Parathyroid adenoma (tissue), 2 donors: Measurements from ENCODE around the gene FGFR2.
A peak's percentile ranks its signal among the peaks of the same experiment; 100 is the strongest.

Source experiments
- H2AFZ ChIP-seq: fragments of 300-600 bp; sonication (generic); one replicate; pipeline ENCODE4 v1.7.0; 2017; ENCODE audit warnings: antibody characterized with exemption, mild to moderate bottlenecking
- H3K27ac ChIP-seq: fragments of 300-600 bp; sonication (generic); one replicate; pipeline ENCODE4 v1.7.0; 2017
- H3K27me3 ChIP-seq: fragments of 300-600 bp; sonication (generic); one replicate; pipeline ENCODE4 v1.7.0; 2017; ENCODE audit warnings: low read length; ENCODE audit not compliant: control insufficient read depth, insufficient read depth
- H3K36me3 ChIP-seq: fragments of 300-600 bp; sonication (generic); one replicate; pipeline ENCODE4 v1.7.0; 2017; ENCODE audit warnings: low read length; ENCODE audit not compliant: control insufficient read depth, insufficient read depth
- H3K4me1 ChIP-seq: fragments of 300-600 bp; sonication (generic); one replicate; pipeline ENCODE4 v1.7.0; 2017; ENCODE audit warnings: control low read depth
- H3K4me2 ChIP-seq: fragments of 300-600 bp; sonication (generic); one replicate; pipeline ENCODE4 v1.7.0; 2017; ENCODE audit warnings: low read length
- H3K4me3 ChIP-seq: fragments of 300-600 bp; sonication (generic); one replicate; pipeline ENCODE4 v1.7.0; 2017; ENCODE audit warnings: low read depth, low read length
- H3K79me2 ChIP-seq: fragments of 300-600 bp; sonication (generic); one replicate; pipeline ENCODE4 v1.7.0; 2017; ENCODE audit warnings: control low read depth
- H3K9ac ChIP-seq: fragments of 300-600 bp; sonication (generic); one replicate; pipeline ENCODE4 v1.7.0; 2017; ENCODE audit warnings: mild to moderate bottlenecking
- H3K9me3 ChIP-seq: fragments of 300-600 bp; sonication (generic); one replicate; pipeline ENCODE4 v1.7.0; 2017; ENCODE audit warnings: low read length; ENCODE audit not compliant: control insufficient read depth
- TF ChIP-seq, protein P1 (sequence below): fragments of 300-600 bp; sonication (generic); IDR thresholded peaks from one replicate; pipeline ENCODE4 v1.7.0; 2017; ENCODE audit warnings: antibody characterized with exemption, mild to moderate bottlenecking
- donor health status: primary hyperparathyroidism.

Gene FGFR2

DNA sequence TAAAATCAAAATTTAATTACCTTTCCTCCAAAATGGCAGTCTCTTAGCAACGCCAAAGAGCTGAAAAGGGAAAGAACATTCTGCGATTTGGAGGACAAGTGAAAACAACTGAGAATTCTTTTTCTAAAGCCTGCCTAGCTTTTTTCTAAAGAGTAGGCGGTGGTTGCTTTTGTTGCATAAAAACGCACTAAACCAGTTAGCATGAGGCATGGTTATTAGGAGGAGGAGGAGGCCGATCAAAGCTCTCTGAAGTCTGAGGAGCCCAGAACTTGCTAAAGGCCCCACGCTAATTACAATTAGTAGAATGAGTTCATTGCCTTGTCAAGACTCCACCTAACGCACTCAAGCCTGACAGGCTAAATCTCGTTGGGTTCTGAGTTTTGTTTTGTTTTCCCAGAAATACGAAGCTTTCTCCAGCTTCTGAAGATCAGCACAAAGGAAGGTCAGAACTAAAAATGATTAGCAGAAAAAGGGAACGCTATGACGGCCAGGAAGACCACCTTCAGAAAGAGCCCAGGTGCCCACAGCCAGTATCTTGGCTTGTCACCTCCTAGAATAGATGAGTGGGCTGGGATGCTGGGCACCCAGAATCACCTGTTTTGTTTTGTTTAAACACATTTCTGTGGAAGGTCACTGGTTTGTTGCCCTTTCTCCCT, 72.0 kb downstream of the FGFR2 start:
- Histone ChIP-seq H3K4me1 (no peaks in the 10 kb centered on the region), H3K4me3 (no peak overlapping the region), H3K36me3 (no peaks in the 10 kb centered on the region), H3K79me2 (no peaks in the 10 kb centered on the region), H3K9me3 (no peaks in the 10 kb centered on the region), H3K27me3 (no peaks in the 10 kb centered on the region), H2AFZ (no peak overlapping the region), H3K27ac (no peak overlapping the region), H3K4me2 (no peak overlapping the region), H3K9ac (no peak overlapping the region)
- TF ChIP-seq, protein P1, sequence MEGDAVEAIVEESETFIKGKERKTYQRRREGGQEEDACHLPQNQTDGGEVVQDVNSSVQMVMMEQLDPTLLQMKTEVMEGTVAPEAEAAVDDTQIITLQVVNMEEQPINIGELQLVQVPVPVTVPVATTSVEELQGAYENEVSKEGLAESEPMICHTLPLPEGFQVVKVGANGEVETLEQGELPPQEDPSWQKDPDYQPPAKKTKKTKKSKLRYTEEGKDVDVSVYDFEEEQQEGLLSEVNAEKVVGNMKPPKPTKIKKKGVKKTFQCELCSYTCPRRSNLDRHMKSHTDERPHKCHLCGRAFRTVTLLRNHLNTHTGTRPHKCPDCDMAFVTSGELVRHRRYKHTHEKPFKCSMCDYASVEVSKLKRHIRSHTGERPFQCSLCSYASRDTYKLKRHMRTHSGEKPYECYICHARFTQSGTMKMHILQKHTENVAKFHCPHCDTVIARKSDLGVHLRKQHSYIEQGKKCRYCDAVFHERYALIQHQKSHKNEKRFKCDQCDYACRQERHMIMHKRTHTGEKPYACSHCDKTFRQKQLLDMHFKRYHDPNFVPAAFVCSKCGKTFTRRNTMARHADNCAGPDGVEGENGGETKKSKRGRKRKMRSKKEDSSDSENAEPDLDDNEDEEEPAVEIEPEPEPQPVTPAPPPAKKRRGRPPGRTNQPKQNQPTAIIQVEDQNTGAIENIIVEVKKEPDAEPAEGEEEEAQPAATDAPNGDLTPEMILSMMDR = no peak

DNA sequence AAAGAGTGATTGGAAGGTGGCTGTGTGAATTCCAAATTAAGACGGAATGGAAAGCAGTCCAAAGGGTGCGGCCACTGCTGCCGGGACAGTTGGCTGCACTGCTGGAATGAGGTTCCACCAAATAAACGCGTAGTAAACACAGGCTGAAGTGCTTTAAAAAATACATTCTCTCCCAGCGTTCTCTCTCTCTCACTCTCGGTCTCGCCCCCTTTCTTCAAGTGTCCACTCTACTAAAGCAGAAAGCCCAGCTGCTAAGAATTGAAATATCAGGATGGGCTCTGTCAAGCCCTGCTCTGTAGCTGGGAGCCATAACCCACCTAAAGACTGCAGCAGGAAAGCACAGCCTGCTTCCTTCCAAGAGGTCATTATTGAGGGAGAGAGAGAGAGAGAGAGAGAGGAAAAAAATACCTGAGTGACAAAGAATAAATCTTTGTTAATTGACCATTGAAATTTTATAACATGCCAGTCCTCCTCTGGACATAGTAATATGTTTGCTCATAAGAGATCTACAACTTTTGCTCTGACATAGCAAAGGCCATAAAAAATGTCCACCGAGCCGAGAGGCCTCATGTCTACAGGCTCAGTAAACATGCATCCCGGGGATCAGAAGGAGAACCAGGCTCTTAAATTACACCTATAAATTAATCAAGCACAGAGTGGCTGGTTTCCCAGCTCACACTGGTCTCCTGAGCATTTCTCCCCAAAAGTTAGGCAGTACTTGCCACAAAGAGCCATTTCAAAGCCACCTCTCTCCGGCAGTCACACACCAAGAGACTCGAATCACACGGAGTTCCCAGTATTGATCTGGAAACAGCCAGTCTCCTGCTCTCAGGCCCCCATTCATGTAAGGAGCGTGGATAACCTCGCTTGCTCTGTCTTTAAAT, 72.8 kb downstream of the FGFR2 start:
- Histone ChIP-seq H3K79me2 (no peaks in the 10 kb centered on the region), H3K4me3 (no peak overlapping the region), H3K9ac (no peak overlapping the region), H3K27me3 (no peaks in the 10 kb centered on the region), H3K27ac (no peak overlapping the region), H2AFZ (no peak overlapping the region), H3K4me2 (peak overlapping the region; percentile 29), H3K36me3 (no peaks in the 10 kb centered on the region), H3K9me3 (no peaks in the 10 kb centered on the region), H3K4me1 (no peaks in the 10 kb centered on the region)
- TF ChIP-seq, protein P1 = no peak

DNA sequence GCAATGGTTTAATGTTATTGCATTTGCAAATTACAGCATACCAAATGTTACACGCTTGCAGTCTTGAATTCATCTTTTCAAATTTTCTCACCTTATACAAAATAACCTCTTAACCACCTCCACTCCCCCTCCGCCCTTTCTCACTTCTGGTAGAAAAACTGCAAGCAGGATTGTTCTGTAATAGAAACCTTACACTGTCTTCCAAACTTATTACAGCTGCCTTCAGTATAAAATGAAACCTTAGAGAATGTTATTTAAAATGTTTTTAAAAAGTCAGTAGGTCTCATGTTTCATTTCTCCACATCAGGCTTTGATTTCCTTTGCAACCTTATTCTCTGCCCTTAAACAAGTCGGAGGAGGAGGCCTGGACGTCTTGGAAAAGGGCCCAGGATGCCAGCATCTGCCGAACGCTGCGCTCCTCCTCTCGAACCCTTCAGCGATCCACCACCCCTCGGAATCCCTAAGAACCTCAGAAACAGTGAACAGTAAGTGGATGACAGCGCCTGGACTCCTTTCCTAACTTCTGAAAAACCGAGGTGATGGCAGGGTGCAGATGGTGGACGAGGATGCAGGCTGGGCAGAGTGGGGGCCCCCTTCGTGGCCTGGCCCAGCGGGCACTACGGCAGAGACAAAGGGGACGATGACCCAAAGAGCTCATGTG, 74.0 kb downstream of the FGFR2 start:
- Histone ChIP-seq H3K27me3 (no peaks in the 10 kb centered on the region), H3K27ac (no peak overlapping the region), H3K4me3 (no peak overlapping the region), H3K9me3 (no peaks in the 10 kb centered on the region), H3K79me2 (no peaks in the 10 kb centered on the region), H3K4me1 (no peaks in the 10 kb centered on the region), H3K36me3 (no peaks in the 10 kb centered on the region), H3K9ac (no peak overlapping the region), H3K4me2 (no peak overlapping the region), H2AFZ (no peak overlapping the region)
- TF ChIP-seq, protein P1 = no peak

DNA sequence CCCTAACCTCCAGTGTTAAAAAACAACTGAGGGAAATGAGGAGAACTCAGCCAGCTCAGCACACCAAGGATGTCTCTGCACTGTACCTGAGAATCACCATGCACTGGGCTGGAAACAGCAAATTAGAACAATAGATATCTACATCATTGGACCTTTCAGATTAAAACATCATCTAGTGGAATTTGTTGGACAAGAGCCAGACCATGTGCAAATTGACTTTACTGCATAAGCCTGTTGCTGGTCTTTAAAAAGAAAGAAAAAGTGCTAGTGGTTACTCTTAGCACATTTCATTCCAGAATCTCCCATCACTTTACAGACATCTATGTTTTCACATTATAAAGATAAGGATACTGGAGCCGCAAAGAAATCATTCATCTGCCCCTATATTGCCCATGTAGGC, 75.4 kb downstream of the FGFR2 start:
- Histone ChIP-seq H3K4me2 (no peak overlapping the region), H3K27me3 (no peaks in the 10 kb centered on the region), H2AFZ (no peak overlapping the region), H3K4me1 (no peaks in the 10 kb centered on the region), H3K4me3 (no peak overlapping the region), H3K79me2 (no peaks in the 10 kb centered on the region), H3K9ac (no peak overlapping the region), H3K9me3 (no peaks in the 10 kb centered on the region), H3K27ac (no peak overlapping the region), H3K36me3 (no peaks in the 10 kb centered on the region)
- TF ChIP-seq, protein P1 = no peak
